Vagina (tissue), 2 donors: ENCODE data around the gene SPSB3.

Experiments used
- POLR2A ChIP-seq, 2 donors: fragments of 450-650 bp; IDR thresholded peaks; one replicate each; pipeline ENCODE4 v1.6.1; 2017; ENCODE audit warnings: antibody characterized with exemption in 2 of 2, mild to moderate bottlenecking in 2 of 2, moderate library complexity in 2 of 2
- TF ChIP-seq, protein P1 (sequence below), 3 experiments: fragments of 450-650 bp in 2 of 3; fragments of 200-600 bp in 1 of 3; sonication (generic) in 1 of 3; IDR thresholded peaks; one replicate each; pipeline ENCODE4 v1.5.1; 2017 to 2019; ENCODE audit warnings: antibody characterized with exemption in 3 of 3, mild to moderate bottlenecking in 2 of 3, moderate library complexity in 2 of 3

DNA sequence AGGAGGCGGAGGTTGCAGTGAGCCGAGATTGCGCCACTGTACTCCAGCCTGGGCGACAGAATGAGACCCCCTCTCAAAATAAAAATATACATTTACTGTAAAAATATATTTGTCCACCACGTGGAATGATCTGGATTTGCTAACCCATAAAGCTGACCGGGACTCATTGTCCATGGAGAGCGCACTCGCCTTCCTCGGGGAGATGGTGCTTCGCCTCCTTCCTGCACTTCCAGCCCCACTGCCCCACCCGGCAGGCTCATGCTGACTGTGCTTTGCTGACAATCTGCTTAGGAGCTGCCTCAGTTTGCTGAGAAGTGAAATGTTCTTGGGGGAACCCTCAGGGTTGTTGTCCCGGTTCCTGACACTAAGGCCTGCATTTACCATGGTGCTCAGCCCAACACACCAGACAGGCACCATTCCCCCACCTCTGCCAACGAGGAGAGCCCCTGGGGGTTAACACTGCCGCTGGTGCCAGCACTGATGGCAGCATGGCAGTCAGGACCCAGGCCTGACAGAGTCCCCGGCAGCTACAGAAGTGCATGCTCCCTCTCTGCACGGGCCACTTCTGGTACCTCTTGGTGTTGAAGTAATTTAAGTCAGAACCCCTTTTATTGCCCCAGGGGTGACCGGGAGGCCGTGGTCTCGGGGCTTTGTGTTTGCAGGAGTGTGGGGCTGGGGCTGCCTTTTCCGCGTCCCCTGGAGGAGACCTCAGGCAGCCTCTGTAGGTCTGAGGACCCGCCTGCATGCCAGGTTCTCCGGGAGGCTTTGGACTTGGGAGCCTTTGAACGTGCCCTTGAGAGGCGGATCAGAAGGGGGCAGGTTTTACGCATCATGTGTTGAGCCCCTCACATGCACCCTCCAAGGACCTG, 2.8 kb upstream of the SPSB3 start:
- TF ChIP-seq, protein P1, sequence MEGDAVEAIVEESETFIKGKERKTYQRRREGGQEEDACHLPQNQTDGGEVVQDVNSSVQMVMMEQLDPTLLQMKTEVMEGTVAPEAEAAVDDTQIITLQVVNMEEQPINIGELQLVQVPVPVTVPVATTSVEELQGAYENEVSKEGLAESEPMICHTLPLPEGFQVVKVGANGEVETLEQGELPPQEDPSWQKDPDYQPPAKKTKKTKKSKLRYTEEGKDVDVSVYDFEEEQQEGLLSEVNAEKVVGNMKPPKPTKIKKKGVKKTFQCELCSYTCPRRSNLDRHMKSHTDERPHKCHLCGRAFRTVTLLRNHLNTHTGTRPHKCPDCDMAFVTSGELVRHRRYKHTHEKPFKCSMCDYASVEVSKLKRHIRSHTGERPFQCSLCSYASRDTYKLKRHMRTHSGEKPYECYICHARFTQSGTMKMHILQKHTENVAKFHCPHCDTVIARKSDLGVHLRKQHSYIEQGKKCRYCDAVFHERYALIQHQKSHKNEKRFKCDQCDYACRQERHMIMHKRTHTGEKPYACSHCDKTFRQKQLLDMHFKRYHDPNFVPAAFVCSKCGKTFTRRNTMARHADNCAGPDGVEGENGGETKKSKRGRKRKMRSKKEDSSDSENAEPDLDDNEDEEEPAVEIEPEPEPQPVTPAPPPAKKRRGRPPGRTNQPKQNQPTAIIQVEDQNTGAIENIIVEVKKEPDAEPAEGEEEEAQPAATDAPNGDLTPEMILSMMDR (IDR thresholded peaks at IDR 0.05) = no peak
- TF ChIP-seq POLR2A (IDR thresholded peaks at IDR 0.05) = no peak
